MCF 10A (cell line): ENCODE results near the gene DPYD. TPM values are rescaled to one million over a fixed set of nuclear protein-coding genes. Genes with fewer than 3 reads are reported as not detected.

ENCODE experiments used
- BruUV-seq: library from RNA; stranded (reverse); fragments of 400-500 nt; replicated peaks from 2 replicates; lab custom pipeline; 2021; lab: Mats Ljungman, UMichigan
- CTCF ChIA-PET: fragments of 300-600 bp; sonication (Branson Sonifier 250); formaldehyde crosslinking; extraction: SDS; loops from one replicate; lab custom pipeline; 2021; ENCODE audit warnings: antibody characterized with exemption, inconsistent platforms; lab: Yijun Ruan, JAX
- POLR2A ChIA-PET: fragments of 300-600, 350-650 bp; sonication (Branson Sonifier 250); formaldehyde crosslinking; extraction: SDS; loops from one replicate; lab custom pipeline; 2020; ENCODE audit warnings: antibody characterized with exemption, inconsistent platforms; lab: Yijun Ruan, JAX
- DNase-seq: peaks from one replicate; pipeline ENCODE4 v3.0.0-alpha.2; 2018; ENCODE audit not compliant: unreplicated experiment
- H3K27ac Mint-ChIP-seq: one replicate; pipeline ENCODE4 v1.8.0; 2022; ENCODE audit warnings: mild to moderate bottlenecking, low read depth, mixed read lengths; ENCODE audit not compliant: unreplicated experiment
- H3K27me3 Mint-ChIP-seq: one replicate; pipeline ENCODE4 v1.8.0; 2022; ENCODE audit warnings: mixed read lengths; ENCODE audit not compliant: insufficient read depth, unreplicated experiment
- H3K36me3 Mint-ChIP-seq: one replicate; pipeline ENCODE4 v1.8.0; 2022; ENCODE audit warnings: mild to moderate bottlenecking, moderate library complexity, mixed read lengths; ENCODE audit not compliant: insufficient read depth, unreplicated experiment
- H3K4me1 Mint-ChIP-seq: one replicate; pipeline ENCODE4 v1.8.0; 2022; ENCODE audit warnings: mixed read lengths; ENCODE audit not compliant: insufficient read depth, unreplicated experiment
- H3K4me3 Mint-ChIP-seq: one replicate; pipeline ENCODE4 v1.8.0; 2022; ENCODE audit warnings: mild to moderate bottlenecking, moderate library complexity, mixed read lengths; ENCODE audit not compliant: unreplicated experiment
- H3K9me3 Mint-ChIP-seq: one replicate; pipeline ENCODE4 v1.8.0; 2022; ENCODE audit warnings: mixed read lengths; ENCODE audit not compliant: unreplicated experiment
- CTCF ChIP-seq: fragments of 200-600 bp; IDR thresholded peaks from one replicate; pipeline ENCODE4 v1.8.0; 2022; ENCODE audit warnings: antibody characterized with exemption, mild to moderate bottlenecking; ENCODE audit not compliant: unreplicated experiment
- intact Hi-C: fragments of 100-400 bp; cut with micrococcal nuclease; formaldehyde crosslinking; loops from 2 replicates; pipeline ENCODE4 v1.14.1; 2022
- total RNA-seq: library from RNA; stranded (reverse); gene quantifications from 2 replicates; pipeline ENCODE4 v1.2.3, GENCODE V29; 2022

DPYD gene
- total RNA-seq, 1 experiment from 2014 or later, result 48.2 TPM

GRCh38 chr1:97304366-97304765, 616.5 kb downstream of the DPYD start:
- CTCF ChIA-PET, result no interaction called here
- no peaks in the 10 kb centered on the region for H3K4me1 Mint-ChIP-seq
- H3K9me3 Mint-ChIP-seq, result no peaks in the 10 kb centered on the region
- BruUV-seq, result no TSS peak
- H3K27me3 Mint-ChIP-seq, result no peaks in the 10 kb centered on the region
- H3K4me3 Mint-ChIP-seq, result no peak overlapping the region
- TF ChIP-seq CTCF, result no peak
- no peak overlapping the region for H3K27ac Mint-ChIP-seq
- POLR2A ChIA-PET, result no interaction called here
- H3K36me3 Mint-ChIP-seq, result peaks cover 18% of the 10 kb centered on the region
- DNase-seq, result no peak
- intact Hi-C loops, result no loop called here

DNA sequence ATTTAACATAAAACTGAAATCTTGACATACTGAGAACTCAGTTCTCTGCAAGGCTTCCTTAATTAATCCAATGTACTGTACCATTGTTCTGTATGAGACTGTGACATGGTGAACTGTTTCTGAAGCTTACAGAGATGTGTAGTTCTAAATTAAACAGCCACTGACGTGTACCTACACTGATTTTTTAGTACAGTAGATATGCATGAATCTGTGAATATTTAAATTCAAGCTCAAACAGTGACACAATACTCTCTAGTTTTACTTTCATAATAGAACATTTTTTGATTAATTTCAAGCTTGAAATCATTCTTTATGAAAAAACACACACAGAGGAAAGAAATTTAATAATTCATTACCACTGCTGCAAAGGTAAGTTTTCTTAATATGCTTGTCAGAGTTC, 621.9 kb downstream of the DPYD start:
- intact Hi-C loops, result no loop called here
- CTCF ChIA-PET, result interaction anchor here (0.6 to 0.7 kb wide), 3 partner anchors 182 to 333 kb away, joined by 3 to 7 read pairs (median 4); no protein-coding TSS in a partner anchor
- H3K9me3 Mint-ChIP-seq, result no peaks in the 10 kb centered on the region
- no peak for TF ChIP-seq CTCF
- BruUV-seq, result no TSS peak
- no peak for DNase-seq
- POLR2A ChIA-PET, result no interaction called here
- no peak overlapping the region for H3K4me3 Mint-ChIP-seq
- no peak overlapping the region for H3K27ac Mint-ChIP-seq
- H3K27me3 Mint-ChIP-seq, result no peaks in the 10 kb centered on the region
- peaks cover 7% of the 10 kb centered on the region for H3K36me3 Mint-ChIP-seq
- H3K4me1 Mint-ChIP-seq, result peaks cover 8% of the 10 kb centered on the region

DNA sequence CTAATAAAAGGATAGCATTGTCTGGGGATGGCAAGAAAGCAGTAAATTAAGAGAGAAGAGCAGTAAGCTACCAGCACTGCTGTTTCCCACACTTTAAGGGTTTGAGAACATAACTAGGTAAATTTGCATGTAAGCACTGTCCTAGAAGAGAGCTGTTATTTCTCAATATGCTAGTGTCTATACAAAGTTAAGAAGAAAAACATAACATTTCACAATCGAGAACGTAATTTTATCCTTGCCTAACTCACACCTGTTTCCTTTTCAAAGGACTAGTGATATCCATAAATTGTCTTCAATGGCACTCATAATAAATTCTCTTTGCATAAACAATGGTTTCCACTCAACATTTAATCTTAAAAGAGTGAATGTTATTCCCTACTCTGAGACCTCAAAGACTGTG, 623.2 kb downstream of the DPYD start:
- H3K27me3 Mint-ChIP-seq, result no peaks in the 10 kb centered on the region
- ChIA-PET CTCF (interaction anchor here (0.7 to 0.9 kb wide), 3 partner anchors 160 to 228 kb away, joined by 3 to 4 read pairs (median 3); no protein-coding TSS in a partner anchor), POLR2A (no interaction called here)
- H3K4me1 Mint-ChIP-seq, result peaks cover 8% of the 10 kb centered on the region
- DNase-seq, result peak; percentile 53
- H3K4me3 Mint-ChIP-seq, result no peak overlapping the region
- TF ChIP-seq CTCF, result no peak
- H3K9me3 Mint-ChIP-seq, result no peaks in the 10 kb centered on the region
- peaks cover 10% of the 10 kb centered on the region for H3K36me3 Mint-ChIP-seq
- peak overlapping the region; percentile 13 for H3K27ac Mint-ChIP-seq
- no TSS peak for BruUV-seq
- intact Hi-C loops, result no loop called here

- BruUV-seq, result no TSS peak
- POLR2A ChIA-PET, result interaction anchor here (1.0 kb wide), 1 partner anchor 28 kb away, joined by 3 read pairs; no protein-coding TSS in a partner anchor
- TF ChIP-seq CTCF, result no peak
- no peak overlapping the region for H3K4me3 Mint-ChIP-seq
- H3K36me3 Mint-ChIP-seq, result peaks cover 14% of the 10 kb centered on the region
- H3K9me3 Mint-ChIP-seq, result peaks cover 9% of the 10 kb centered on the region
- intact Hi-C loops, result no loop called here
- no peak overlapping the region for H3K27ac Mint-ChIP-seq
- DNase-seq, result no peak
- no peaks in the 10 kb centered on the region for H3K27me3 Mint-ChIP-seq
- CTCF ChIA-PET, result interaction anchor here (0.5 kb wide), 1 partner anchor 439 kb away, joined by 3 read pairs; no protein-coding TSS in a partner anchor
- H3K4me1 Mint-ChIP-seq, result peaks cover 21% of the 10 kb centered on the region
These were observed 638.9 kb downstream of the DPYD start for GRCh38 chr1:97281962-97282361.
